Rectal smooth muscle tissue (tissue), 1 donor: ENCODE measurements around the gene ANGPTL4.
"Not testable (repeated sequence)": the region's sequence is repeated elsewhere in the genome, so short reads cannot be mapped to it uniquely, and the experiment has no call there.

ENCODE experiments used
- H3K27ac ChIP-seq: one replicate; pipeline ENCODE4 v1.7.0; 2013; ENCODE audit warnings: low read depth, low read length, inconsistent platforms
- H3K27me3 ChIP-seq: one replicate; pipeline ENCODE4 v1.7.0; 2013; ENCODE audit warnings: low read length; ENCODE audit not compliant: control insufficient read depth, insufficient read depth
- H3K36me3 ChIP-seq: one replicate; pipeline ENCODE4 v1.7.0; 2013; ENCODE audit warnings: low read length; ENCODE audit not compliant: control insufficient read depth, insufficient read depth
- H3K4me1 ChIP-seq: one replicate; pipeline ENCODE4 v1.7.0; 2013; ENCODE audit warnings: low read length; ENCODE audit not compliant: control insufficient read depth, insufficient read depth
- H3K4me3 ChIP-seq: one replicate; pipeline ENCODE4 v1.7.0; 2013; ENCODE audit warnings: low read length
- H3K9ac ChIP-seq: one replicate; pipeline ENCODE4 v1.7.0; 2013; ENCODE audit warnings: low read length

The ANGPTL4 gene, protein sequence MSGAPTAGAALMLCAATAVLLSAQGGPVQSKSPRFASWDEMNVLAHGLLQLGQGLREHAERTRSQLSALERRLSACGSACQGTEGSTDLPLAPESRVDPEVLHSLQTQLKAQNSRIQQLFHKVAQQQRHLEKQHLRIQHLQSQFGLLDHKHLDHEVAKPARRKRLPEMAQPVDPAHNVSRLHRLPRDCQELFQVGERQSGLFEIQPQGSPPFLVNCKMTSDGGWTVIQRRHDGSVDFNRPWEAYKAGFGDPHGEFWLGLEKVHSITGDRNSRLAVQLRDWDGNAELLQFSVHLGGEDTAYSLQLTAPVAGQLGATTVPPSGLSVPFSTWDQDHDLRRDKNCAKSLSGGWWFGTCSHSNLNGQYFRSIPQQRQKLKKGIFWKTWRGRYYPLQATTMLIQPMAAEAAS

GRCh38 chr19:8363803-8364771 is at the start of gene ANGPTL4:
TSS of gene ANGPTL4 (plus strand) at chr19:8364155. CDS start at chr19:8364322, 167 bp downstream.
- peak within 1 kb of the TSS; percentile 89 for H3K27ac ChIP-seq
- no peaks in the 10 kb centered on the region for H3K36me3 ChIP-seq
- peak within 1 kb of the TSS; percentile 49 for H3K9ac ChIP-seq
- no peaks in the 10 kb centered on the region for H3K27me3 ChIP-seq
- peak within 1 kb of the TSS; percentile 89 for H3K4me3 ChIP-seq
- H3K4me1 ChIP-seq: peaks cover 35% of the 10 kb centered on the region

DNA sequence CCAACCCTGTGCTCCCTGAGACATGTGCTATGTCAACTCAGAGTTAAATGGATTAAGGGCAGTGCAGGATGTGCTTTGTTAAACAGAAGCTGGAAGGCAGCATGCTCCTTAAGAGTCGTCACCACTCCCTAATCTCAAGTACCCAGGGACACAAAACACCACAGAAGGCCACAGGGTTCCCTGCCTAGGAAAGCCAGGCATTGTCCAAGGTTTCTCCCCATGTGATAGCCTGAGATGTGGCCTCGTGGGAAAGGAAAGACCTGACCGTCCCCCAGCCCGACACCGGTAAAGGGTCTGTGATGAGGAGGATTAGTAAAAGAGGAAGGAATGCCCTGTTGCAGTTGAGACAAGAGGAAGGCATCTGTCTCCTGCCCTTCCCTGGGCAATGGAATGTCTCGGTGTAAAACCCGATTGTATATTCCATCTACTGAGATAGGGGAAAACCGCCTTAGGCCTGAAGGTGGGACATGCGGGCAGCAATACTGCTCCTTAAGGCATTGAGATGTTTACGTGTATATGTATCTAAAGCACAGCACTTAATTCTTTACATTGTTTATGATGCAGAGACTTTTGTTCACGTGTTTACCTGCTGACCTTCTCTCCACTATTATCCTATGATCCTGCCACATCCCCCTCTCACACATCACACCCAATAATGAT is 48.8 kb upstream of the ANGPTL4 start:
- H3K4me1 ChIP-seq, H3K4me3 ChIP-seq, H3K27me3 ChIP-seq, H3K9ac ChIP-seq, H3K27ac ChIP-seq: not testable (repeated sequence)
- peaks cover 24% of the 10 kb centered on the region for H3K36me3 ChIP-seq

- no peak overlapping the region for H3K9ac ChIP-seq
- no peaks in the 10 kb centered on the region for H3K27me3 ChIP-seq
- peaks cover 6% of the 10 kb centered on the region for H3K4me1 ChIP-seq
- no peak overlapping the region for H3K4me3 ChIP-seq
- H3K36me3 ChIP-seq: peaks cover 20% of the 10 kb centered on the region
- no peak overlapping the region for H3K27ac ChIP-seq
Observed at GRCh38 chr19:8316351-8317125, 47.4 kb upstream of the ANGPTL4 start.

DNA sequence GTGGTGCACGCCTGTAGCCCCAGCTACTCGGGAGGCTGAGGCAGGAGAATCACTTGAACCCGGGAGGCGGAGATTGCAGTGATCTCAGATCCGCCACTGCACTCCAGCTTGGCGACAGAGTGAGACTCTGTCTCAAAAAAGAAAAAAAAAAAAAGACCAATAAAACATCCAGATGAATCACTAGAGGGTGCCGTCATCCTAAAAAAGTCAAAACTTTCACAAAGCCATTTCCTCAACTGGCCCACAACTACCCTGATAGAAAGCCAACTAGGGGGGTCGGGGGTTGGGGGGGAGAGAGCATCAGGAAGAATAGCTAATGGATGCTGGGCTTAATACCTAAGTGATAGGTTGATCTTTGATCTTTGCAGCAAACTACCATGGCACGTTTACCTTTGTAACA is 45.1 kb upstream of the ANGPTL4 start:
- not testable (repeated sequence) for H3K4me1 ChIP-seq, H3K27me3 ChIP-seq, H3K9ac ChIP-seq, H3K4me3 ChIP-seq, H3K27ac ChIP-seq
- peaks cover 12% of the 10 kb centered on the region for H3K36me3 ChIP-seq

DNA sequence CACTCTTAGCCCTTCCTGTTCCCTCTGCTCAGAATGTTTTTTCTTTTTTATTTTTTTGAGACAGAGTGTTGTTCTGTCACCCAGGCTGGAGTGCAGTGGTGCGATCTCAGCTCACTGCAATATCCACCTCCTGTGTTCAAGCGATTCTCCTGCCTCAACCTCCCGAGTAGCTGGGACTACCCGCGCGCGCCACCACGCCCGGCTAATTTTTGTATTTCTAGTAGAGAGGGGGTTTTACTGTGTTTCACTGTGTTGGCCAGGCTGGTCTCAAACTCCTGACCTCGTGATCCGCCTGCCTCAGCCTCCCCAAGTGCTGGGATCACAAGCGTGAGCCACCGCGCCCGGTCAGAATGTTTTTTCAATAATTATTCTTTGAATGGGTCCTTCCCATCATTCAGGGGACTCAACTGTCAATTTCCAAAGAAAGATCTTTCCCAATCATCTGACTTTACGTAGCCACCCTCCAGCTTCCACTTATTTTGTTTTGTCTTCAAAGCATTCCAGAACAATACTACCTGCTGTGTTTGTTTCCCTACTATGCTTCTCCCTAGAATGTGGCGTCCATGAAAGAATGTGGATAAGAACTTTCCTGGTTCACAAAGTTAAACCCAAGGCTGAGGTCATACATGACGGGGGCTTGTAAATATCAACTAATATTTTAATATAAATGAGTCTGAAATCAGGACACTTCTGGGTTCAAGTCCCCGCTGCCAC is 44.0 kb upstream of the ANGPTL4 start:
- H3K36me3 ChIP-seq: peaks cover 11% of the 10 kb centered on the region
- peak overlapping the region; percentile 97 for H3K9ac ChIP-seq
- peaks cover 2% of the 10 kb centered on the region for H3K27me3 ChIP-seq
- H3K4me1 ChIP-seq: peaks cover 10% of the 10 kb centered on the region
- no peak overlapping the region for H3K27ac ChIP-seq
- peak overlapping the region; percentile 96 for H3K4me3 ChIP-seq

DNA sequence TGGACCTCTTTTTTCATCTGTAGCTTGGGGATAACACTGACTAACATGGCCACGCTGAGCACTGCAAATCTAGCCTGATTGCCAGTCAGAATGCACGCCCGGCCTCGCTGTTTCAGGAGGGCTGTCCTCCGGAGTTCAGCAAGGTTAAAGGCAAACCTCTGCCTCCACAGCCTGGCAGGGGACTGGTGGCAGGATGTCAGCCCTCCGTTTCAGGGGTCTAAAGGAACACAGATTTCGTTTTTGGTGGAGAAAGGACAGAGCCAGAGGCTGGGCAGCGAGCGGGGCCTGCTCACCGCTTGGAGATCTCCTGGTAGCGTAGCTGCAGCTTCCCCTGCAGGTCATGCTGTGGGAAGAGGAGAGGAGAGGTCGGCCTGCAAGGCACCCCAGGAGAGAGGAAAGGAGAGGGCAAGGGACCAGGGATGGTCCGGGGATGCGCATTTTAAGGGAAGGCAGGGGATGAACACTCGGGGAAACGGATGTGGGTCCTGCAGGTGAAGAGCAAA is 43.3 kb upstream of the ANGPTL4 start:
- H3K27me3 ChIP-seq: peaks cover 2% of the 10 kb centered on the region
- H3K9ac ChIP-seq: peak overlapping the region; percentile 97
- peaks cover 10% of the 10 kb centered on the region for H3K4me1 ChIP-seq
- peak overlapping the region; percentile 96 for H3K4me3 ChIP-seq
- H3K36me3 ChIP-seq: peaks cover 6% of the 10 kb centered on the region
- H3K27ac ChIP-seq: peak overlapping the region; percentile 91

GRCh38 chr19:8321067-8321985 is 42.6 kb upstream of the ANGPTL4 start, which contains the start of the genes NDUFA7 and RPS28:
TSS of gene NDUFA7 (minus strand) at chr19:8321375. CDS start at chr19:8321358, 17 bp downstream.
TSS of gene RPS28 (plus strand) at chr19:8321496. CDS start at chr19:8321531, 35 bp downstream.
- Histone ChIP-seq H3K27me3 (peaks cover 2% of the 10 kb centered on the region), H3K27ac (peak within 1 kb of the TSS; percentile 91), H3K4me1 (peaks cover 10% of the 10 kb centered on the region), H3K4me3 (peak within 1 kb of the TSS; percentile 96), H3K36me3 (peaks cover 4% of the 10 kb centered on the region), H3K9ac (peak within 1 kb of the TSS; percentile 97)

- Histone ChIP-seq H3K4me3 (peak overlapping the region; percentile 96), H3K9ac (peak overlapping the region; percentile 95), H3K27ac (peak overlapping the region; percentile 91), H3K27me3 (peaks cover 2% of the 10 kb centered on the region), H3K36me3 (peaks cover 3% of the 10 kb centered on the region), H3K4me1 (peaks cover 10% of the 10 kb centered on the region)
Observed at GRCh38 chr19:8321986-8322637, 41.8 kb upstream of the ANGPTL4 start.

DNA sequence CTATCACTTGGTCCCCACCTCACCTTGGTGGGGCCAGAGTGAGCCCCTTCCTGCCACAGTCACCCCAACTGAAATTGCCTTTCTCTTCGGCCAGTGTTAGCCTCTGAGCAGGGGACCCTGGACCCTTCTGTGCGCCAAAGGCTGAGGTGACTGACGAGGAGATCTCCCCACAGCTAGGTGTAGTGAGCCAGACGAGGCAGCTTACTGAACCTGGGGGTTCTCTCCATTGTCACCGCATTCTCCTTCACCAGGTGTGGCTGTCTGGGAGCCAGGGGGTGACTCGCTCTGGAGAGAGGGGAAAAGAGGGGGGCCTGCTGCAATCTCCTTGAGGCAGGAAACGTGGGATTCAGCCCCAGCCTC is 41.3 kb upstream of the ANGPTL4 start:
- Histone ChIP-seq H3K27me3 (peaks cover 2% of the 10 kb centered on the region), H3K4me1 (peaks cover 10% of the 10 kb centered on the region), H3K9ac (no peak overlapping the region), H3K36me3 (peaks cover 3% of the 10 kb centered on the region), H3K4me3 (peak overlapping the region; percentile 96), H3K27ac (no peak overlapping the region)

GRCh38 chr19:8323781-8324185 is 40.2 kb upstream of the ANGPTL4 start:
- peaks cover 10% of the 10 kb centered on the region for H3K4me1 ChIP-seq
- H3K27ac ChIP-seq: no peak overlapping the region
- no peak overlapping the region for H3K9ac ChIP-seq
- no peak overlapping the region for H3K4me3 ChIP-seq
- H3K36me3 ChIP-seq: peaks cover 3% of the 10 kb centered on the region
- H3K27me3 ChIP-seq: peaks cover 2% of the 10 kb centered on the region
